ENCODE measurements around the gene BFSP1.
A peak's percentile ranks its signal among the peaks of the same experiment; 100 is the strongest.

The BFSP1 gene

GRCh38 chr20:17556837-17557674, 25.9 kb upstream of the BFSP1 start:
- no peak for DNase-seq

DNA sequence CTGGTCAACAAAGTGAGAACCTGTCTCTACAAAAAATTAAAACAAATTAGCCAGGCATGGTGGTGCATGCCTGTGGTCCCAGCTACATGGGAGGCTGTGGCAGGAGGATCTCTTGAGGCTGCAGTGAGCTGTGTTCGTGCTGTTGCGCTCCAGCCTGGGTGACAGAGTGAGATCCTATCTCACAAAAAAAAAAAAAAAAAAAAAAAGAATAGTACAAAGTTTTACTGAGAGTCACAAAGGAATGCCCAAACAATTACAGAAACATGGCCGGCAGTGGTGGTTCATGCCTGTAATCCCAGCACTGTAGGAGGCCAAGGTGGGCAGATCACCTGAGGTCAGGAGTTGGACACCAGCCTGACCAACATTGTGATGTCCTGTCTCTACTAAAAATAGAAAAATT, 23.9 kb upstream of the BFSP1 start:
- no peak for DNase-seq

- DNase-seq, result no peak
Measured at GRCh38 chr20:17549131-17549530, 18.0 kb upstream of the BFSP1 start.

- DNase-seq, result no peak
Measured at GRCh38 chr20:17545127-17545526, 13.9 kb upstream of the BFSP1 start.

DNA sequence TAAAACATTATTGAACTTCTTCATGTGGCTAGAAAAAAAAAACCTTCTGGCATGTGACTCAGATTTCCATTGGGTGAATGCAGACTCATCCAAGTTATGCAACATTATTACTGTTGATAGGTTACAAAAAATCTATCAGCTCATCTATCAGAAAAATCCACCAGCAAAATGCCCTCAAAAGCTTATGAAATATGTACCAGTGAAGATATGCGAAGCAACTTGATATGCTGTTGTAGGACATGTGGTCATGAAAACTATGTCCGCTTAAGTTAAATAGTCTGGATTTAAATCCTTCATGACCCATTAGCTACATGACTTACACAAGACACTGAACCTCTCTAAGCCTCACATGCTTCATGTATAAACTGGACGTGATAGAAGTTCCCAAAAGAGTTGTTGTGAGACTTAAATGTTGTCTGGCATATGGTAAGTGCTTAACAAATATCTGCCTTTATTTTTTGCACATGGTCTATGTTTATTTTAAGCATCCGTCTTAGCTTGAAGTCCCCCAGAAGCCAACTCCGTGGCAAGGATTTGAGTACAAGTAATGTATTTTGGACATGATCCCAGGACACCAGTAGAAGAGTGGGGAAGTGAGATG, 12.5 kb upstream of the BFSP1 start:
- no peak for DNase-seq

DNA sequence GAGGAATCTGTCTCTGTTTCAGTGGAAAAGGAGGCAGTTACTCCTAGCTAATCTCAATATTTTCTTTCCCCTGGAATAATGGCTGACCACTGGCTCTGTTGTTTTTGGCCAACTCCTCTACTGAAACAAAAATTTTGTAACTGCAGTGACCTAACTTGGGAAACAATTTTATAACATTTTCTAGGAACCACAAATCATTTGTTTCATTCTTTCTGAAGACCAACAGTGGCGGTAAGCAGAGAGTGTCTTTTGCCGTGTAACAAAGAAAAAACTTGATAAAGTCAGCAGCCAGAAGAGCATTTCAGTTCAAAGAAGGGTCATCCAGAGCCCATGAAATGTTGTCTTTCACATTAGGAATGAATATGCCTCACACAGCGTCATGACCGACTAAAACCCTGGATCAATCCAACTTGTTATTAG, 11.8 kb upstream of the BFSP1 start:
- no peak for DNase-seq

DNA sequence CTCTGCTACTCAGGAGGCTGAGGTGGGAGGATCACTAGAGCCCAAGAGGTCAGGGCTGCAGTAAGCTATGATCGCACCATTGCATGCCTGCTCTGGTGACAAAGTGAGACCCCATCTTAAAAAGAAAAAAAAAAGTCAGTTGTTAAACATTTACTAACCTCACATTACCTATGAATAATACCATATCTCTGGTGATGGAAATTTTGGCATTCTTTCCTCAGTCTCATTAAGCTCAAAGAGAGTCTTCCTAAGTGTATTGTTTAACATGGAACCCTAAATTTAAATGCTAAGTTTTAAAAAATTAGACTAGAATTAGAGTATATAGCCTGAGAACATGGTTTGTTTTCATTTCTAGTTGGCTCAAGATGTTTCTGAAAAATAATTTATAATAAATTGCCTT, 11.3 kb upstream of the BFSP1 start:
- no peak for DNase-seq

DNA sequence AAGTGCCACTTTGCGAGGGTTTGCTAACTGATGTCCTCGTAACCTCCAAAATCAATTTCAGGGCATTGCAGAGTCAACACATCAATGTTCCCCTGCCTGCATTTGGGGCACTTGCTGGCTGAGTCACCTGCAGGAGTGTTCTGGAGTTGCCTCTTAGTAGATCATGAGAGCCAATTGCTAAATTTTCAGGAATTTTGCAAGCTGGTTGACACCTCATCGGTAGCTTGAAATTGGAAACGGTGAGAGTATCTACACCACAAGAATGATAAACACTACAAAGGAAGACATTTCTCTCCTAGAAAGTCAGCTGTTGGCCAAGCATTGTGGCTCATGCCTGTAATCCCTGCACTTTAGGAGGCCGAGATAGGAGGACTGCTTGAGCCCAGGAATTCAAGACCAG, 10.8 kb upstream of the BFSP1 start:
- DNase-seq, result no peak

DNA sequence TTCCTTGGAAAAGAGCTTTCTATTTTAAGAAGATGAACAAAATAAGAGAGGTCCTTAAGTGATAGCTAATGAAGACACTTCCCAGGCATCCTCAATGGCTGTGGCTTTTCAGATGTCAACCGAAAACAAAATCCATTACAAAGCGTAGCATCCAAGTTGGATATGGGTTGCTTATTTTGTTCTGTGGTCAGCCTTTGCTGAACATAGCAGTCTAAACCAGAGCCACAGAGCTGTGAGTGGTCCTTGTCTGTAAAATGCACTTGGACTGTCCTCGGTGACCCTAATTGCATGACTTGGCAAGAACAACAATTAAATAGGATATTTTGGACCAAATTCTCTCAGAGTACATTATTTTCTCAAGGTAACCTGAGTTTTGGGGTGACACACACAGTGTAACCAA, 10.4 kb upstream of the BFSP1 start:
- no peak for DNase-seq

DNA sequence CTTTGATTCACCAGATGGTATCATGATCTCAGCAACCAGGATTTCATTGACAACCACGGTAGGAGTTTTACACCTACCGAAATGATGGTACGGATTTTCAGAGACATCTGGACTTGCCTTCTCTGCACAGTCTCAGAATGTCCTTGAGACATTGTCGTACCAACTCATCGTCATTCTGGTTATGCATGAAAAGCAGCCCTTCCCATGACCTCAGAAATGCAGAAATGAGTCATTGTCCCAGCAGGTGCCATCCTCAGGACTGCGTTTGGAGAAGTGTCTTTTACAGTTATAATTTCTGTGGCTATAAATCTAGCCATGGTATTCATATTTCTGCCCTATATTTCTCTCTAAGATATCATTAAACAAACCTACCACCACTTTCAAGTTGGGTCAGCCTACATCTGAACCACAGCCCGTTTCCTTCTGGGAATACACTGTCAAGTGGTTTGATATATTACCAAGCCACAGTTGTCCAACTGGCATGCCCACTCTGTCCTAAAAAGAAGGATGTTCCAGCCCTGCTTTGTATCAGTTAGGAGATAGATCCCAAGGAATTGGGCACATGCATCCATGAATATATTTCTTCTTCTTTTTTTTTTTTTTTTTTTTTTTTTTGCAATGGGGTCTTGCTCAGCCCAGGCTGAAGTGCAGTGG, 7.5 kb upstream of the BFSP1 start:
- DNase-seq, result no peak

- DNase-seq, result no peak
Measured at GRCh38 chr20:17537959-17538358, 6.8 kb upstream of the BFSP1 start.

DNA sequence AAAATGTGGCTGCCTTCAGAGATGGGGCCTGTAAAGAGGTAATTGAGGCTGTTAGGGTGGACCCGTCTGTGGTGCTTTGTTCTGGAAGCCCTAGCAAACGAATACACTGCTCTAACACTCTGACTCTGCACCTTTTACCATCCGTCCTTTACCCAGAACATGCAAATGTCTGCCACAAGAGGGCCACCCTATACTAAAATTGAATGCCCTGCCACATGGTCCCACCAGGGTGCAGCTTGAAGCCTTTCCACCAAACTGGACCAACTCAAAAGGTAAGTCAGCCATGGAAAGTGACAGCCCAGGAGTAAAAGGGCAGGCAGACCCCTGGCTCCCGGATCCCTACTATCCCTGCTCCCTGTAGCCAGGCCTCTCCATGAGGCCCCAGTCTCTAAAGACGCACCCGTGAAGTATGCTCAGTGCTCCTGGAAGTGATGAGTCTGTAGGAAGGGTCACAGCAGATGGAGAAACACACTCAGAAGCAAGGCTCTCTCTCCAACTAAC, 5.8 kb upstream of the BFSP1 start:
- peak; percentile 69 for DNase-seq

DNA sequence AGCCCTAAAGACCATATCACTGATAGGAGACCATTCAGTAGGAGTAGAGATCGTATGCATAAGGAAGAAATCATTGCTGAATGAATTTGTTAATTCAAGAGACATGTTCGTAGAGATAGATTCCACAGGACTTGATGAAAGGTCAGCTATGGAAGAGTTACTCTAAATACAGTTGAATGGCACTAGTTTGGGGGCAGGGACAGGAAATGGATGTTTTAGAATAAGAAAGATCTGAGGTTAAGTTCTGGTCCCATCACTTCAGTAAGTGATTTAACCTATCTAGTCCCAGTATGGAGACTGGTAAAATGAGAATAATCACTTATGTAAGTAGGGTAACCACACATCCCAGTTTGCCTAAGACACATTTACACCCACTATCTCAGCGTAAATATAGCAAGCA, 2.9 kb upstream of the BFSP1 start:
- DNase-seq, result no peak

DNA sequence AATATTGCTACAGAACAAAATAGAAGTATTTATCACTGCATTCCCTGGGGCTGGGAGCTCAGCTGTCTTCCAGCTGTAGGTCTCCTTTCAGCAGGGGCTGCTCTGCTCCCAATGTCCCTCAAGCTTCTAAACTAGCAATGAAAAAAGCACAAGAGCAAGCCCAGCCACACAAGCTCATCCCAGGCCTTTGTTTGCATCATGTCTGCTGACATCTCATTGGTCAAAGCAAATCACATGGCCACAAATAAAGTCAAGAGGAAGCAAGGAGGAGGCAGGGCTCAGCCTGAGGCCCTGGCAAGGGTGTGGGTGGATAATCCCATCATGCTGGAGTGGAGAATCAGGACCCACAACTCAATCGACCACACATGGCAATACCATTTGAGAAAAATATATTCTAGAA, 2.2 kb upstream of the BFSP1 start:
- no peak for DNase-seq

- no peak for DNase-seq
Measured at GRCh38 chr20:17531665-17532025, 466 bp upstream of the BFSP1 start.

DNA sequence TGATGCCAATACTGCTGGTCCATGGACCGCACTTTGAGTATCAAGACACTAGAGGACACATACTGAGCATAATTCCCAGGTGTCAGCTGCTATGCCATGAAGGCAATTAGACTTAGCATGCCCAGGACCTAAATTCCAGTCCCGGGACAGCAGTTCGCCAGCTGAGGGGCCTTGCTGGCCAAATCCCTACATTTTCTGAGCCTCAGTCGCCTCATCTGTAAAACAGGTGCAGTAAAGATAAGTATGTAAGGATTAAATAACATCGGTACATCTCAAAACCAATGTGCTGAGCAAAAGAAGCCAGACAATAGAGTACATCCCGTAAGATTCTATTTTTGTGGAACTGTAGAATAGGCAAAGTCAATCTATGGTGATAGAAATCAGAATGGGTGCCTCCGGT, 1.0 kb downstream of the BFSP1 start:
- DNase-seq, result no peak

GRCh38 chr20:17529586-17529985, 1.6 kb downstream of the BFSP1 start:
- no peak for DNase-seq

DNA sequence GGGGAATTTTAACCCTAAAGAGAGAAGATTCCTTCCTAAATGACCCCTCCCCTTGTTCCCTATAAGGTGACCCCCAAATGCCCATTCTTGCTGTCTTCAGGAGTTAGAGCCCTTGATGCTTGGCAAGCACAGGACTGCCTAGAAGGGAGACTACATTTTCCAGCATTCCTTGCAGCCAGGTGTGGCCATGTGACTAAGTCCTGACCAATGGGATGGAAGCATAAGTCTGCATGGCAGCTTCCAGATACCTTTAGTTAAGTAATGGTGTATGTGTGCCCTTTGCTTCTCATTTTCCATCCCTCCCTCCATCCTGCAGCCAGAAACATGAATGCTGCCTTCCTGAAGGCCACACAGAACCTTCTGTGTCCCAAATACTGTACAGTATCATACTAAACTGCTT, 5.5 kb downstream of the BFSP1 start:
- no peak for DNase-seq

GRCh38 chr20:17525132-17525531, 6.0 kb downstream of the BFSP1 start:
- DNase-seq, result no peak

DNA sequence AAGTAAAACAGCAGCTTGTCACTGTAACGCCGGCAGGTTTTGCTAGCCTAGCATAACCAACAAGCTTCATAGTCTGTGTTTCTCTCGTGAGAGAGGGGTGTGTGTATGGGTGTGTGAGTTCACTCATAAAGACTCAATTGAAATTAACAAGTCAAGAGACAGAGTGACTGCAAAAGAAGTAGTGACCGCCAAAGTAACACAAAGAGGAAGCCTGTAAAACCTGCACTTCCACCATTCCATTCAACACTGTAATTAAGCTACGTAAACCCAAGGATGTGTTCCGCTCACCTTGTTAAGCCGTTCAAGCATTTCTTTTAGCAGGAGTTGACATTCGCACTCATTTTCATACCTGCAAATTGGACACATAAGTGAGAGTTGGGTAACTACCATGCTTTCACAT, 6.6 kb downstream of the BFSP1 start:
- no peak for DNase-seq

DNA sequence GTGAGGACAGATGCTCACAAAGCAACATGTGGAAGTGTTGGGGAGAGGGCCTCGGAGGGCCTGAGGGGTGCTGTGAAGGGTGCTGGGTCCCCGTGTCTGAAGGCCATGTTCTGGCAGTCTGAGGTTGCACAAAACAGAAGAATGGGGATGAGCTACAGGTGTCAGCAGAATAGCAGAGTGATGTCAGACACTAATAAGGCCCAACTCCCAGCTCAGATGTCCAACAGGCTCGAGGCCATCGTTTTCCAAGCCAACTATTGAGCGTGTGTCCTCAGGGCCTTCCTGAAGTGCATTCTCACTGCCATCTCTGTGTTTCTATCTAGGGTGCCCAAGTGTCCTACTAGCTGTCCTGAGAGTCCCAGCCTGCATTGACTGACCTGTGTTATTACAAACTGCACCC, 7.9 kb downstream of the BFSP1 start:
- DNase-seq, result no peak

DNA sequence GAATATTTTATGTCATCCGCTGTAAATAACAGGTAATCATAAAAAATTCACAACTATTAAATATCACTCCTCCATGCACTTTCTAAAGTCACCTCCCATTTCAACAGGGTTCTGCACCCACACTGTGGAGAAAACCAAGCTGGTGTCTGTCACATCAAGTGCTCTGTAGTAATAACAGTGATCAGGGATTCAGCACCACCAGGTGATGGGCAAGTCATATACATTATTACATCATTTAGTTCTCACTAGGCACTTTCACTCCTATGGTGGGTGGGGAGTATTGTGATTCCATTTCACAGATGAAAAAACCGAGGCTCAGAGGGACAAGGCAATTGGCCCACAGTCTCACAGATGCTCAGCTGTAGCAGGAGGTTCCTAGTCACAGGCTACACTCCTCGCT, 8.7 kb downstream of the BFSP1 start:
- no peak for DNase-seq

DNA sequence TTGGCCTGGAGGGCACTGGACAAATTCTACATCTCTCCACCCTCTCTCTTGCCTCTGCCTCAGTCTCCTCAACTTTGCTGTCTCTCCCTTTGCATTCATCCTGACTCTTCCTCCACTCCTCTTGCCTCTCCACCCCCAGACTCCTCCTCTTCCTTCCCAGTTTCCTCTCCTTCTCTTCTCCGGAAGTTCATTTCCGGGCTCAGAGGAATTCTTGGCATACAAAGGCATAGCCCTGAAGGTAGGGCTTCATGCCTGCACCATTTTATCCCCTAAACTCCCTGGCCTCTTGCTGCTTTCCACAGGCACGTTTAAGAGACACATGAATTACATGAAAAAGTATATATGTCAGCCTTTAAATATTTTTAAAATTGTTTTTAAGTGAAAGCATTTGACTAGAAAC, 10.6 kb downstream of the BFSP1 start:
- DNase-seq, result no peak

DNA sequence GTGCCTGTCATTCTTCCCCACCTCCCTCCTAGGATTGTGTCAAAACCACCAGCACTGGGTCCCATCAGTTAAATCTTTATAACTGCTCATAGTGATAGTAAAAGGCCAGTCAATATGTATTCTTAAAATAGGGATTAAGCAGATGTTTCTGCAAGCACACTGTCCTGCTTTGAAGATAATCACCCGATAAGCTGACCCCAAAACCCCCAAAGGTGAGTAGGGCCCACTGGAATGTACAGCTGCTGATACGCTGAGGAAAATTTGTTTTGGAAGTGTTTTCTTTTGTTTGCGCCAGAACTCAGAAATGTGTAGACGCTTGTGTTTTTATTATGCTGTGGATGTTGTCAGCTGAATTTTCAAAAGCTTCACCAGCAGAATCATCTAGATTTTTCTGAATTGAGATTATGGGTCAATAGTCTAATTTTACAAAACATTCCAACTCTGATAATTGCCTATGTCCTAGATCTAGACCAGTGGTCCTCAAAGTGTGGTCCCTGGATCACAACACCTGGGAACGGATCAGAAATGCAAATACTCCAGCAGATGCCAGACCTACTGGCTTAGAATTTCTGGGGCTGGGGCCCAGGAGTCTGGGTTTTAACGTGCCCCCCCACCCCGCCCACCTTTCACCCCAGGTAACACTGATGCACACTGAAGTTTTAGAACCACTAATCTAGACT, 11.4 kb downstream of the BFSP1 start:
- no peak for DNase-seq
